ENCODE data around the gene SMKR1.
"Not testable (repeated sequence)": the region's sequence is repeated elsewhere in the genome, so short reads cannot be mapped to it uniquely, and the experiment has no call there.

The SMKR1 gene

GRCh38 chr7:129468087-129468486 lies 34.2 kb upstream of the SMKR1 start:
- no peaks in the 10 kb centered on the region for H3K4me1 ChIP-seq (ENCODE audit: control insufficient read depth, insufficient read depth, low read length)
- H3K9ac ChIP-seq (ENCODE audit: low read length) = no peak overlapping the region
- H3K4me3 ChIP-seq (ENCODE audit: low read length) = no peak overlapping the region
- H3K27ac ChIP-seq (ENCODE audit: low read depth, low read length) = no peak overlapping the region
- no peaks in the 10 kb centered on the region for H3K27me3 ChIP-seq (ENCODE audit: control insufficient read depth, insufficient read depth, low read length)
- H3K36me3 ChIP-seq (ENCODE audit: control insufficient read depth, insufficient read depth, low read length) = no peaks in the 10 kb centered on the region

DNA sequence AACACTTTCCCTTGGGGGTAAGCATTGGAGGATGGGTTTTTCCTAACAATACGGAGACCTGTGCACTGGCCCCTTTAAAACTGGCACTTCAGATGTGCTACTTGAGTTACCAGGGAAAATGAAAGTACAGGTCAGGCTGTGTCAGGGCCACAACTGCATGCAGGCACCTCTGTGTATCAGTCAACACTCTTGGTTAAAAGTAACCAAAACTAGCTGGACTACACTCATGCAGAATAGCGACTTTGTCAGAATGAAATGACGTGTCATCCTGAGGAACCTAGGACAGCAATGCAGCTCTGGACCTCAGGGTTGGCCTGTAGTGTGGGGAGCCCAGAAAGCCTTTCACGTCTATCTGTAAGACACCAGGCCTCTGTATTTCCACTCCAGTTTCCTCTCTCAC lies 33.8 kb upstream of the SMKR1 start:
- Histone ChIP-seq H3K4me1 (ENCODE audit: control insufficient read depth, insufficient read depth, low read length) (no peaks in the 10 kb centered on the region), H3K9ac (ENCODE audit: low read length) (no peak overlapping the region), H3K4me3 (ENCODE audit: low read length) (no peak overlapping the region), H3K36me3 (ENCODE audit: control insufficient read depth, insufficient read depth, low read length) (no peaks in the 10 kb centered on the region), H3K27me3 (ENCODE audit: control insufficient read depth, insufficient read depth, low read length) (no peaks in the 10 kb centered on the region), H3K27ac (ENCODE audit: low read depth, low read length) (no peak overlapping the region)

DNA sequence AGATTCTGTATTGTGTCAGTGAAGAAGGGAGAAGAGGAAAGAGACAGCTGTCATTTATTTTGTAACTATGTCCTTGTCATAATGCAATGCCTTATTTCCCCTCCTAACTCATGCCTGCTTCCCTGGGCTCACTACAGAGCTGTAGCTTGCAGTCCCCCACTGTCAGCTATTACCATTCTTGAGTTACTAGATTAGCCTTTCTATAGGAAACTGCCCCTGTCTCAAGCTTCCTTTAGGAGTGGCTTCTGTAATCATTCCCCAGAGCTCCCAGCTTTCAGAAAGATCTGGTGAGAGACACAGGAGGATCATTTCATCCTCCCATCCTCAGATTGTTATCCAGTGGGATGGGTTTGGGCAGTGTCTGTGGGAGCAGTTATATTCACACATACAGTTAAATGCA lies 32.4 kb upstream of the SMKR1 start:
- H3K27me3 ChIP-seq (ENCODE audit: control insufficient read depth, insufficient read depth, low read length) = no peaks in the 10 kb centered on the region
- H3K4me3 ChIP-seq (ENCODE audit: low read length) = no peak overlapping the region
- no peak overlapping the region for H3K9ac ChIP-seq (ENCODE audit: low read length)
- H3K4me1 ChIP-seq (ENCODE audit: control insufficient read depth, insufficient read depth, low read length) = no peaks in the 10 kb centered on the region
- H3K27ac ChIP-seq (ENCODE audit: low read depth, low read length) = no peak overlapping the region
- no peaks in the 10 kb centered on the region for H3K36me3 ChIP-seq (ENCODE audit: control insufficient read depth, insufficient read depth, low read length)

DNA sequence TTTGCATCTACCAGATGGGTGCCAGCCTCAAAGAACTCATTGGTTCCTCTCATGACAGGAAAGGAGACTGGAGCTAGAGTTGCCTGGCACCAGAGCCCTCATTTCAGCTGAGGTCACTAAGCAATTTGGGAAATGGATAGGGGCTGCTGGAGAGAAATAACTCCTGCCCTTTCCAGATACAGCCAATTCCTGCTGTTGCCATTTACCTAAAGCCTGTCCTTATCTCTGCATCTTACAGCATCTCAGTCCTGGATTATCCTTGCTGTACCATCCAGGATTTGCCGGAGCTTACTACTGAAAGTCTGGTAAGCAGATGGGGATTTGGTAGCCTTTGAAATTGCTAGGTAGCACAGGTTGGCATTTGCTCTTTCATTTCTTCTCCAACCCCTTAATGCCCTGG lies 31.9 kb upstream of the SMKR1 start:
- Histone ChIP-seq H3K27me3 (ENCODE audit: control insufficient read depth, insufficient read depth, low read length) (no peaks in the 10 kb centered on the region), H3K27ac (ENCODE audit: low read depth, low read length) (no peak overlapping the region), H3K4me3 (ENCODE audit: low read length) (no peak overlapping the region), H3K4me1 (ENCODE audit: control insufficient read depth, insufficient read depth, low read length) (no peaks in the 10 kb centered on the region), H3K36me3 (ENCODE audit: control insufficient read depth, insufficient read depth, low read length) (no peaks in the 10 kb centered on the region), H3K9ac (ENCODE audit: low read length) (no peak overlapping the region)

DNA sequence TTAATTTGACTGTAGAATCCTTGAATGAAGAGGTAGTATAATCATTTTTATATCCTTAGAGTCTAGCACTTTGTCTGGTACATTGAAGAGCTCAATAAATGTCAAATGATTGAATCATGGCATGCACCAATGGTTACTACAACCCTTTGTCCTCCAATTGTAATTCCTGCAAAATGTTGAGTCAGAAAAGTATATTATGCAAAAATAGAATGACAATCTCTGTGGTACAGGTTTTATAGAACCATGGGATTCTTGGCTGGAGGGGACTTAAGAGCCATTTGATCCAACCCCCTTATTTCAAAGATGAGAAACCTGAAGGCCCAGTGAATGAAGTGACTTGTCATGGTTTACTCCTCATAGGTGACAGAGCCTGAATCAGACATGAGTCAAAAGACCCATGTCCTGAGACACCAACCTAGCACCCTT lies 30.9 kb upstream of the SMKR1 start:
- Histone ChIP-seq H3K36me3 (ENCODE audit: control insufficient read depth, insufficient read depth, low read length) (no peaks in the 10 kb centered on the region), H3K27ac (ENCODE audit: low read depth, low read length) (no peak overlapping the region), H3K4me1 (ENCODE audit: control insufficient read depth, insufficient read depth, low read length) (no peaks in the 10 kb centered on the region), H3K4me3 (ENCODE audit: low read length) (no peak overlapping the region), H3K27me3 (ENCODE audit: control insufficient read depth, insufficient read depth, low read length) (no peaks in the 10 kb centered on the region), H3K9ac (ENCODE audit: low read length) (no peak overlapping the region)

GRCh38 chr7:129475931-129476330 lies 26.4 kb upstream of the SMKR1 start:
- not testable (repeated sequence) for H3K36me3 ChIP-seq (ENCODE audit: control insufficient read depth, insufficient read depth, low read length); H3K4me3 ChIP-seq (ENCODE audit: low read length); H3K4me1 ChIP-seq (ENCODE audit: control insufficient read depth, insufficient read depth, low read length); H3K9ac ChIP-seq (ENCODE audit: low read length); H3K27ac ChIP-seq (ENCODE audit: low read depth, low read length); H3K27me3 ChIP-seq (ENCODE audit: control insufficient read depth, insufficient read depth, low read length)

DNA sequence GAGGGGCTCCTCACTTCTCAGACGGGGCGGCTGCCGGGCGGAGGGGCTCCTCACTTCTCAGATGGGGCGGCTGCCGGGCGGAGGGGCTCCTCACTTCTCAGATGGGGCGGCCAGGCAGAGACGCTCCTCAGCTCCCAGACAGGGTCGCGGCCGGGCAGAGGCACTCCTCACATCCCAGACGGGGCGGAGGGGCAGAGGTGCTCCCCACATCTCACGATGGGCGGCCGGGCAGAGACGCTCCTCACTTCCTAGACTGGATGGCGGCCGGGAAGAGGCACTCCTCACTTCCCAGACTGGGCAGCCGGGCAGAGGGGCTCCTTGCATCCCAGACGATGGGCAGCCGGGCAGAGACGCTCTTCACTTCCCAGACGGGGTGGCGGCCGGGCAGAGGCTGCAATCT lies 25.9 kb upstream of the SMKR1 start:
- H3K36me3 ChIP-seq (ENCODE audit: control insufficient read depth, insufficient read depth, low read length); H3K27ac ChIP-seq (ENCODE audit: low read depth, low read length); H3K4me3 ChIP-seq (ENCODE audit: low read length); H3K27me3 ChIP-seq (ENCODE audit: control insufficient read depth, insufficient read depth, low read length); H3K4me1 ChIP-seq (ENCODE audit: control insufficient read depth, insufficient read depth, low read length); H3K9ac ChIP-seq (ENCODE audit: low read length): not testable (repeated sequence)

- H3K4me1 ChIP-seq (ENCODE audit: control insufficient read depth, insufficient read depth, low read length) = no peaks in the 10 kb centered on the region
- no peak overlapping the region for H3K9ac ChIP-seq (ENCODE audit: low read length)
- H3K27ac ChIP-seq (ENCODE audit: low read depth, low read length) = no peak overlapping the region
- H3K36me3 ChIP-seq (ENCODE audit: control insufficient read depth, insufficient read depth, low read length) = no peaks in the 10 kb centered on the region
- no peak overlapping the region for H3K4me3 ChIP-seq (ENCODE audit: low read length)
- H3K27me3 ChIP-seq (ENCODE audit: control insufficient read depth, insufficient read depth, low read length) = no peaks in the 10 kb centered on the region
Observed at GRCh38 chr7:129479831-129480230, 22.5 kb upstream of the SMKR1 start.

DNA sequence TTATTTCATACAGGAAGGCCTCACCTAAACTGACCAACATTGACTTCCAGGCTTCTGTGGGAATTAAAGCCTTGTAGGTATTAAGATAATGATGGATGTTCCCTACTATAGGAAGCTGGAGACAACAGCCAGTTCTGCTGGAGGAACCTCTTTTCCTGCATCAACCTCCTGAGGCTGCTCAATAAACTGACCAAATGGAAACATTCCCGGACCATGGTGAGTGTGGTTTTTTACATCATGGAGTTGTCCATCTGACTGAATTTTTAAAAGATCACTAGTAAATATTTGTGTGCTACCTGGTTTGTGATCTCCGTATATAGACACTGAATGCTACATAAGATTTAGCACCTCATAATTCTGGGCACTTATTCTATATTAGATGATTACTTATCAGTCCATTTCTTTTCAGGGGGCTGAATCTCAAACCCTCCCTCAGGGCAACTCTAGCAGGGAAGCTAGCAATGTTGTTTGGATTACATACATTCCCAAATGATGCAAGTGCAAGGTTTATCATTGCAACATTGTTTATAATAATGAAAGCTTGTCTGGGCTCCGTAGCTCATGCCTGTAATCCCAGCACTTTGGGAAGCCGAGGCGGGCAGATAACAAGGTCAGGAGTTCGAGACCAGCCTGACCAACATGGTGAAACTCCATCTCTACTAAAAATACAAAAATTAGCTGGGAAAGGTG lies 21.5 kb upstream of the SMKR1 start:
- Histone ChIP-seq H3K36me3 (ENCODE audit: control insufficient read depth, insufficient read depth, low read length) (no peaks in the 10 kb centered on the region), H3K9ac (ENCODE audit: low read length) (no peak overlapping the region), H3K4me3 (ENCODE audit: low read length) (no peak overlapping the region), H3K27ac (ENCODE audit: low read depth, low read length) (no peak overlapping the region), H3K4me1 (ENCODE audit: control insufficient read depth, insufficient read depth, low read length) (no peaks in the 10 kb centered on the region), H3K27me3 (ENCODE audit: control insufficient read depth, insufficient read depth, low read length) (no peaks in the 10 kb centered on the region)

DNA sequence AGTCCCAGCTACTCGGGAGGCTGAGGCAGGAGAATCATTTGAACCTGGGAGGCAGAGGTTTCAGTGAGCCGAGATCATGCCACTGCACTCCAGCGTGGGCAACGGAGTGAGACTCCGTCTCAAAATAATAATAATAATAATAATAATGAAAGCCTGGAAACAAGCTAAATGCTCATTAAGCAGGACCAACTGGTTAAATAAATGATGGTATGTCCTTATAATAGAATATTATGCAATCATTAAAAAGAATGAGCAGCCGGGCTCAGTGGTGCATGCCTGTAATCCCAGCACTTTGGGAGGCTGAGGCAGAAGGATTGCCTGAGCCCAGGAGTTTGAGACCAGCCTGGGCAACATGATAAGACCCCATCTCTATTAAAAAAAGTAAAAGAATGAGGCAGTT lies 21.0 kb upstream of the SMKR1 start:
- not testable (repeated sequence) for H3K9ac ChIP-seq (ENCODE audit: low read length); H3K27me3 ChIP-seq (ENCODE audit: control insufficient read depth, insufficient read depth, low read length); H3K4me1 ChIP-seq (ENCODE audit: control insufficient read depth, insufficient read depth, low read length); H3K36me3 ChIP-seq (ENCODE audit: control insufficient read depth, insufficient read depth, low read length); H3K27ac ChIP-seq (ENCODE audit: low read depth, low read length); H3K4me3 ChIP-seq (ENCODE audit: low read length)

DNA sequence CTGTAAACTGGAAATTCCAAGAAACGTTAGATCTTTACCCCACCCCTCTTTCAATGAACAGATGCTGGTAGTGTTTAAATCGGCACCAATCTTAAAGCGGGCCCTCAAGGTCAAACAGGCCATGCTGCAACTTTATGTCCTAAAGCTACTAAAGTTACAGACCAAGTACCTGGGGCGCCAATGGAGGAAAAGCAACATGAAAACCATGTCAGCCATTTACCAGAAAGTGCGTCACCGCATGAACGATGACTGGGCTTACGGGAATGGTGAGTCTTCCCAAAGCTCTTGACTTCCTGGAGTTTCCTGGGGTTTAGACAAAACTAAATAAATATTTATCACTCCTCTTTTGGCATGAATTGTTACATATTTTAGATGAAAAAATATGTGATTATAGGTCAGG lies 19.6 kb upstream of the SMKR1 start:
- no peak overlapping the region for H3K4me3 ChIP-seq (ENCODE audit: low read length)
- no peaks in the 10 kb centered on the region for H3K4me1 ChIP-seq (ENCODE audit: control insufficient read depth, insufficient read depth, low read length)
- no peak overlapping the region for H3K9ac ChIP-seq (ENCODE audit: low read length)
- H3K36me3 ChIP-seq (ENCODE audit: control insufficient read depth, insufficient read depth, low read length) = no peaks in the 10 kb centered on the region
- no peaks in the 10 kb centered on the region for H3K27me3 ChIP-seq (ENCODE audit: control insufficient read depth, insufficient read depth, low read length)
- H3K27ac ChIP-seq (ENCODE audit: low read depth, low read length) = no peak overlapping the region

DNA sequence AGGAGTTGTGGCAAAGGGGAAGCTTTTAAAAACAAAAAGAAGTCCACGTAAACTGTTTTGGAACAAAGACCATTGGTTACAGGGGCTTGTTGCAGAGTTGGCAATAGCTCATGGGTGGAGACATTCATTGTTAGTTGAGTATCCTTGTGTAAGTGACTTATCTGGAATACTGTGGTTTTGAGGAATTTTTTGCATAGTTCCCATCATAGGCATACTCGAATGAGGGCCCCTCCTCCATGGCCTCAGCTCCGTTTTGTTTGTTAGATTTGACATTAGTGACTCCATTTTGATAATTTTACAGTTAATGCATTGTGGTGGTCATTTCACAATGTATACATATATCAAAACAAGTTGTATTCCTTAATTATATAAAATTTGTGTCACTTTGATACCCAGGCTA lies 12.8 kb upstream of the SMKR1 start:
- Histone ChIP-seq H3K4me3 (ENCODE audit: low read length) (no peak overlapping the region), H3K36me3 (ENCODE audit: control insufficient read depth, insufficient read depth, low read length) (no peaks in the 10 kb centered on the region)

DNA sequence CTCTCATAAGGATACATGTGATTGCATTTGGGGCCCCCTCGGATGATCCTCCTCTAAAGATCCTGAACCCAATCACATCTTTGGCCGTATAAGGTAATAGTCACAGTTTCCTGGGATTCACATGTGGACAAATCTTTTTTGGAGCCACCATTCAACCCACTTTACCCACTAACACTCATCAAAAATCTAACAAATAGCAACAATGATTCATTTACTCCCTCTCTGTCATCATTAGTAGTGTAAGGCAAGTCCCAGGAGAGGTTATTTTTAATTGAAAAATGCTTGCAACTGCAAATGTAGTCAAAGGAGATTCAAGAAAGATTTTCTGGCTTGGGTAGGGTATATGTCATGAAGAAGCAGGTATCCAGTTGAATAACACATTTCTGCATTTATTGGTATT lies 9.9 kb upstream of the SMKR1 start:
- Histone ChIP-seq H3K4me3 (ENCODE audit: low read length) (no peak overlapping the region), H3K27me3 (ENCODE audit: control insufficient read depth, insufficient read depth, low read length) (no peaks in the 10 kb centered on the region), H3K27ac (ENCODE audit: low read depth, low read length) (no peak overlapping the region), H3K36me3 (ENCODE audit: control insufficient read depth, insufficient read depth, low read length) (no peaks in the 10 kb centered on the region), H3K4me1 (ENCODE audit: control insufficient read depth, insufficient read depth, low read length) (no peaks in the 10 kb centered on the region), H3K9ac (ENCODE audit: low read length) (no peak overlapping the region)

More for the DNA sequence above, 12.8 kb upstream of the SMKR1 start:
- Histone ChIP-seq H3K27ac (ENCODE audit: low read depth, low read length) (no peak overlapping the region), H3K27me3 (ENCODE audit: control insufficient read depth, insufficient read depth, low read length) (no peaks in the 10 kb centered on the region), H3K9ac (ENCODE audit: low read length) (no peak overlapping the region), H3K4me1 (ENCODE audit: control insufficient read depth, insufficient read depth, low read length) (no peaks in the 10 kb centered on the region)

Measured in rectal smooth muscle tissue (tissue), 1 donor.